RWPE1 (cell line): ENCODE data around the gene ZFYVE28.

ENCODE experiments used
- CTCF ChIA-PET: fragments of 350-600 bp; sonication (Branson Sonifier 250); formaldehyde crosslinking; extraction: SDS; loops from one replicate; lab custom pipeline; 2021; lab: Yijun Ruan, JAX
- POLR2A ChIA-PET: fragments of 400-600 bp; formaldehyde crosslinking; extraction: SDS; loops from one replicate; lab custom pipeline; 2020; ENCODE audit warnings: antibody characterized with exemption; ENCODE audit not compliant: low non-redundant PET; lab: Yijun Ruan, JAX
- DNase-seq: peaks from one replicate; pipeline ENCODE4 v3.0.0; 2012; ENCODE audit warnings: low spot score
- H3K27ac ChIP-seq: fragments of 450-650 bp; 2 replicates; pipeline ENCODE4 v1.5.1; 2017
- TF ChIP-seq, protein P1 (sequence below): fragments of 450-650 bp; conservative IDR thresholded peaks from 2 replicates; pipeline ENCODE4 v1.5.1; 2017; ENCODE audit warnings: low read depth, mild to moderate bottlenecking

Gene ZFYVE28

DNA sequence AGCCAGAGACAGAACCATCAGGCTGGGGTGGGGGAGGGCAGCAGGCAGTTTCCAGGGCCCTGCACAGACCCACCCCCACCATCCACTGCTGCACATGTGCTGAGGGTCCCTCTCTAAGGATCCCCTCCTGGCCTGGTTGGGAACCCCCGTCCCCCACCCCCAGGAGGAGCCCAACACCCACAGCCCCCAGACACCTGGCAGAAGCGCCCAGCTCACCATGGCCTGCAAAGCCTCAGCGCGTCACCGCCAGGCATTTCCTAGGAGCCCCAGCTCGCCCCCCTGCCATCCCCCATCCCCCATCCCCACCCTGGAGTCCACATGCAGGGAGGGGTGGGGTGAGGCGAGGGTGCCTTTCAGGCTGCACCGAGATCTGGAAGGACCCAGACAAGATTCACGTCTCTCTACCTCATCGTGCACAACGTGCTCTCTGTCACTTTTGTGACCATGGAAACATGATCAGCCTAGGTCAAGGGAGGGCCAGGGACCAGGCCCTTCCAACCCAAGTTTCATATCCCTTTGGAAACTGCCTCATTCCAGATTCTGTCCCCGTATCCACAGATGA, 165.8 kb downstream of the ZFYVE28 start:
- CTCF ChIA-PET, result interaction anchor here (0.6 kb wide), 1 partner anchor 28 kb away, joined by 4 read pairs; no protein-coding TSS in a partner anchor
- H3K27ac ChIP-seq, result peak overlapping the region; percentile 66
- TF ChIP-seq, protein P1, sequence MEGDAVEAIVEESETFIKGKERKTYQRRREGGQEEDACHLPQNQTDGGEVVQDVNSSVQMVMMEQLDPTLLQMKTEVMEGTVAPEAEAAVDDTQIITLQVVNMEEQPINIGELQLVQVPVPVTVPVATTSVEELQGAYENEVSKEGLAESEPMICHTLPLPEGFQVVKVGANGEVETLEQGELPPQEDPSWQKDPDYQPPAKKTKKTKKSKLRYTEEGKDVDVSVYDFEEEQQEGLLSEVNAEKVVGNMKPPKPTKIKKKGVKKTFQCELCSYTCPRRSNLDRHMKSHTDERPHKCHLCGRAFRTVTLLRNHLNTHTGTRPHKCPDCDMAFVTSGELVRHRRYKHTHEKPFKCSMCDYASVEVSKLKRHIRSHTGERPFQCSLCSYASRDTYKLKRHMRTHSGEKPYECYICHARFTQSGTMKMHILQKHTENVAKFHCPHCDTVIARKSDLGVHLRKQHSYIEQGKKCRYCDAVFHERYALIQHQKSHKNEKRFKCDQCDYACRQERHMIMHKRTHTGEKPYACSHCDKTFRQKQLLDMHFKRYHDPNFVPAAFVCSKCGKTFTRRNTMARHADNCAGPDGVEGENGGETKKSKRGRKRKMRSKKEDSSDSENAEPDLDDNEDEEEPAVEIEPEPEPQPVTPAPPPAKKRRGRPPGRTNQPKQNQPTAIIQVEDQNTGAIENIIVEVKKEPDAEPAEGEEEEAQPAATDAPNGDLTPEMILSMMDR, result no peak
- no peak for DNase-seq
- POLR2A ChIA-PET, result no interaction called here

DNA sequence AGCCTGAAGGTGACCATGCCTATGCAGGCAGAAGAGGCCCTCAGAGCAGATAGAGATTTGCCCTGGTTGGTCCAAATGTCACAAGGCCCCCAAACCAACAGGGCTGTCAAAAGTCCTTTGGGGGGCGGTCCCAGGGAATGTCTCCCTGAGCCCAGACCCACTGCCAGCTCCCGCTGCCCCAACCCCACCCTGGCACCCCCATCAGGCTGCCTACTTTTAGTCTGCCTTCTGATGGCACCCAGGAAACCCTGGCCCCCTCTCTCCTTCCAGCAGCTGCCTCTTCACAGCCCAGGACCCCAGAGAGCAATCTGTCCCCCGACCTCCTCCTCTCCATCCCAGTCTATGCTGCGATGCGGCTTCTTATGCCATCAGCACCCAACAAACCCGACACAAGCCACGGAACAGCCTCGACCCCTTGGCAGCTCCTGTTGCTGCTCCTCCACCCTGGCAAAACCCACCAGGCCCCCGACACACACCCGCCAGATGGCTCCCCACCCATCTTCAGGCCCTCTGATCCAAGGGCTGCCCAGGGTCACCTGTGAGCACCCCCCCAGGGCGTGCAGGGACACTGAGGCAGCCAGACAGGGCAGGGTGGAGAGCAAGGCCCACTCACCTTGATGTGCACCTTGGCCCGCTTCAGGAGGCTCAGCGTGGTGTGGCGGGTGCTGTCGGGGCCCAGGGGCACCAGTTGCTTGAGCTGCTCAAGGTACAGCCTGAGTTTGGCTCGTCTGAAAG, 166.5 kb downstream of the ZFYVE28 start:
- TF ChIP-seq, protein P1, result no peak
- no peak for DNase-seq
- POLR2A ChIA-PET, result no interaction called here
- peak overlapping the region; percentile 66 for H3K27ac ChIP-seq
- CTCF ChIA-PET, result interaction anchor here (0.6 kb wide), 1 partner anchor 27 kb away, joined by 4 read pairs; no protein-coding TSS in a partner anchor

DNA sequence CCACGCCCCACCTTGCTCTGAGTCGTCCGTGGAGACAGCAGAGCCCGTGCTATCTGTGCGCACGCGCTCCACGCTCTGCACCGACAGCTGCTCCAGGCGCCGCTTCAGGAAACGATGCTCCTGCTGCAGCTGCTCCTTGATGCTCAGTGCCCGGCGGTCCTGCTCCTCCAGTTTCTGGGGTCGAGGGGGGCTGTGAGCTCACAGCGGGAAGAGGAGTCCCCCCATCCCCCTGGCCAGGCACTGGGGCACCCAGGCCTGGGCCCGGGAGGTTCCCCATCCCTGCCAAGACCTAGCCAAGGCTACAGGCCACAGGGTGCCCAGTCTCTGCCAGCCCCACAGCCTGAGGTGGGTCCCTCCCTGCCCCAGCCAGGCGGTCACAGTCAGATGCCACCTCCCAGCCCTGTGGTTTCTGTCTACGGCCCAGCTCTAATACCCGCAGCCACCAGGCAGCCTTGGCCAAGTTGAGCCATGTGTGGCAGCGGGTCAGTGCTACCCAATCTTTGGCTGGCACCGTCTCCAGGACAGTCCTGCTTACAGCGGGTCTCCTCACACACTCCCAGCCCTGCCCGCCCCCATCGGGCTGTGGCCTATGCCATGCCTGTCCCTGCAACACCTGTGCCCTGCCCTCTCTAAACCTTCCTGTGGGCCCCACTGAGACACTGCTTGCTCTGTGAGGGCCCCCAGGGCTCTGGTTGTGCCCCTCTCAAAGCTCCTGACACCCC, 167.2 kb downstream of the ZFYVE28 start:
- CTCF ChIA-PET, result no interaction called here
- TF ChIP-seq, protein P1, result no peak
- H3K27ac ChIP-seq, result peak overlapping the region; percentile 66
- POLR2A ChIA-PET, result no interaction called here
- no peak for DNase-seq

DNA sequence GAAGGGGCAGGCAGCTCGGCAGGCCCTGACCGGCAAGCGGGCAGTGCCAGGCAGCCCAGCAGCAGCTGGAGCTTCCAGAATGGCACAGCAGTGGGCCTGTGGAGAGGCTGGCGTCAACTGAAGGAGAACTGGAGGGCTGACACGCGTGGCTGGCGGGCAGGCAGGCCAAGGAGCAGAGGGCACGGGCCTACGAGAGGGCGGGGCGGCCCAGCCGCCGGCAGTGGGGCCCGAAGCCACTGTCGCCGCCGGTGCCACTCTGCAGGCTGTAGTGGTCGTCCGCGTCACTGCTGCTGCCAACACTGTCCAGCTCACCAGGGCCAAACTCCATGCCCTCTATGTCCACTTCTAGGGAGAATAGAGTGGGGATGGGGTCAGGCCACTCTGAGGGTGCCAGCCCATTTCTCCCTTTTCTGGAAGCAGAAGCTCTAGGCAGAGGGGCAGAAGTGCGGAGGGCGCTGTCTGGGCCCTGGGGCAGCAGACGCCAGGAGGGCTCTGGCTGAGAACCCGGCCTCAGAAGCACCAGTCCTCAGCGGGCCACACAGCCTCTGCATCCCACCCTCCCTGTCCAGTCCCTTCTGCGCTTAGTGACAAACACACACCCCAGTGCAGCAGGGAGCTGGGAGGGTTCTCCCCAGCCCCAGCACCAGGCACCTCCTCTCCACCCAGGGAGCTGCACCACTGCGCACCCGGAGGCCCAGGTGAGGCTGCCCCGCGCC, 167.9 kb downstream of the ZFYVE28 start:
- ChIA-PET CTCF (no interaction called here), POLR2A (no interaction called here)
- TF ChIP-seq, protein P1, result no peak

DNA sequence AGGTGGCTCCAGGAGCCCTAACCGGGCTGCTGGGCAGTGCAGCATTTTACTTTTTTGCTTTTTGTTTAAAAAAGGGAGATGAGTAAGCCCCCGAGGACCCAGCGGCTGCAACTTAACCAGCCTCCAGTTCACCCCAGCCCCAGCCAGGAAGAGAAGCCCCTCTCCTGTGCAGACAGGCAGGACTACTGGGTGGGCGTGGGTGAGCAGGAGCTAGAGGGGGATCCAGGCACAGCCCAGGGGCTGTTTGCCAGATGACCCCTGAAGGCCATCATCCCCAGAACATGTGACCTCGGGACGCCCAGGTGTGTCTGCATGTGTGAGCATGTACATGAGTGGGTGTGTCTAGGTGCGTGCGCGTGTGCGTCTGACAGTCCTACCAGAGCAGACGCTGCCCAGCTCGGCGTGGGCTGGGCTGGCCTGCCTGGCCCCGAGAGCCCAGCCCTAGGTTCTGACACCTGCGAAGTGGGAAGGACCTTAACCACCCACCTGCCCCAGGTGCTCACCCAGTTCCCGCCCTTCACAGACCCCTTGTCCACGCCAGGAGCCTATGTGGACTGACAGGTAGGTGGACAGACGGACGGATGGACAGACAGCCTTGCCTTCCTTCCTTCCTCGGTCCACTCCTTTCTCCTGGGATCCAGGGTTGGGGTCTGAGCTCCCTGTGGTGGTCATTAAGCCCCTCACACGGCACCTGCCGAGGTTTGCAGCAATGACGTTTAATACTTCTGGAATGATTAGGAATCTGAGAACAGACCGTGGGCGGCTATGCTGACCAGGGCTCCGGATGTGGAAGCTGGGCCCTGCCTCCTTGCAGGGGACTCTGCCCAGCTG, 168.7 kb downstream of the ZFYVE28 start:
- ChIA-PET POLR2A (no interaction called here), CTCF (no interaction called here)
- no peak for DNase-seq
- TF ChIP-seq, protein P1, result no peak
- peak overlapping the region; percentile 66 for H3K27ac ChIP-seq

More for the DNA sequence above, 167.9 kb downstream of the ZFYVE28 start:
- H3K27ac ChIP-seq, result peak overlapping the region; percentile 66
- DNase-seq, result no peak
